NCI-H2196 (cell line): Measurements from ENCODE around the gene TARS1.

Experiments used
- DNase-seq: peaks from one replicate; lab custom pipeline; 2025; ENCODE audit not compliant: unreplicated experiment; lab: John Stamatoyannopoulos, UW

TARS1 gene

GRCh38 chr5:33438996-33439395 is 1.8 kb upstream of the TARS1 start:
- no peak for DNase-seq

DNA sequence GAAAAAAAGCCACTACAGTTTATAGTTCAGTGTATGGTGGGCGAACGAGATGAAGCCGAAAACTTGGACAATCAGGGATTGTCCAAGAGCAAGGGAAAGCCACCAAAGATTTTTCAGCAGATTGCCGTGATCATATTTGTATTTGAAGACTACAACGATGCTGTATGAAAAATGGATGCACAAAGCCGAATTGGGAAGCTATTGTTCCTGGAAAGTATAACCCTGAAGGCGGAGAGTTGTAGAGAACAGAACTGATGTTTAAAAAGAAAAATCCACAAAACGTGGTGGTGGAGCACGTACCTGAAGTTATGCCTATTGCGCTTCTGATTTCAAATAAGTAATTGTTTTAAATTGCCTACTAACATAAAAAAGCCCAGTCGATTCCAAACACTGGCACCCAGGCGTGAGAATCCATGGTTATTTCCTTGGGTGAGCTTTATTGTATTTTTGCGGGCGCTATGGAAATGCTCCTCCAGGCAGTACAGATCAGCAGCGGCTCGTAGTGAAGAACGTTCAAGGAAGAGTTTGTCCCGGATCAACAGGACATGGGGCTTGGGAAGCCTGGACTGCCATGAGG is 772 bp upstream of the TARS1 start:
- no peak for DNase-seq

- peak; percentile 69 for DNase-seq
Measured at GRCh38 chr5:33441241-33442177, 744 bp downstream of the TARS1 start.

- no peak for DNase-seq
Measured at GRCh38 chr5:33444542-33444941, 3.8 kb downstream of the TARS1 start.

DNA sequence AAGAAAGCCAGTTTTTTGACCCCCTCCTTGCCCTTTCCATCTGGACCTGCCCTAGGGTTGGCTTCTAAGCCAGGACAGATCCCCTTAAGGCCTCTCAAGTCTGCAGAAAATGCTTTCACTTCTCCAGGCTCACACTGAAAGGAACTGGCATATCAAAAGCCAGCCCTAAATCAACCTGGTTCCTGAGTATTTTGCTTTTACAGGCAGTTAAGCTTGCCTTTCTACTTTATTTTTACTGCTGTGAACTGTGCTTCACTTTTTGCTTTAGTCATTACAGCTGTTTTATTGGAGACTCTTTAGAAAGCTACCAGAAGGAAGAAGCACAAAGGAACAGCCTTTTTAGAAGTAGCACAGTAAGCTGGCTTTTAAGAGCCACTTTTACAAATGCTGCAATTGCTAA is 5.0 kb downstream of the TARS1 start:
- no peak for DNase-seq

- no peak for DNase-seq
Measured at GRCh38 chr5:33448118-33448517, 7.4 kb downstream of the TARS1 start.

- DNase-seq = no peak
Measured at GRCh38 chr5:33457126-33457525, 16.4 kb downstream of the TARS1 start.

DNA sequence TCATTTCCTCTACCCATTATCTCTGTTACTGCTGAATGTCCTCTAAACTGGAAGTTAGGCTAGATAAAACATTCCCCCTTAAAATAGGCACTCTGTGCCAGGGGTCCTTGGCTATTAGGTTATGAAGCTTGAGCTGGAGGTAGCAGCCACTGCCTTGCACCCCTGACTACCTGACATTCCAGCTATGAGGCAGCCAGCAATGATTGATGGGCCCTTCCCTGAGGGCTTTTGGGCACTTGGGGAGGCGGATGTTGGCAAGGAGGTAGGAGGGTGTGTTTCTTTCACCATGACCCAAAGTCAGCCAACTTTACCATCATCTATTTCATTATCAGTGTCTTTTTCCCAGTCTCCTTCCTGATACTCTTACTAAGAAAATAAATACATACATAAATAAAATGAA is 17.1 kb downstream of the TARS1 start:
- no peak for DNase-seq

DNA sequence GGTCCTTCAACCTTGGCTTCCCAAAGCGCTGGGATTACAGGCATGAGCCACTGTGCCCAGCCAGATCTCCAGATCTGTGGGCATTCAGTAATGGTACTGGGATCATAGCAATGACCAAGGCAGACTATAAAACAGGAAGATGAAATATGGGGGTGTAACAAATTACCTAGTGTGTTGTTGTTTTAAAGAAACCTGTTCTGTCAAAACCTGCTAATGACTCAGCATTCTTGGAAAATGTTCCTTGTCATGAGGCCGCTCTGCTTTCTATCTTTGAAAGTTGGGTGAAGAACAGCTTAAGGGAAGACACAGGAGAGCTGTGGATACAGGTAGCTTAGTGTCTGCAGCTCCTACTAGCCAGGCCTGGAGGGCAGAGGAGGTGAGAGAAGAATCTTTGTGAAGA is 19.4 kb downstream of the TARS1 start:
- DNase-seq = no peak

- DNase-seq = no peak
Measured at GRCh38 chr5:33462456-33462855, 21.7 kb downstream of the TARS1 start.

DNA sequence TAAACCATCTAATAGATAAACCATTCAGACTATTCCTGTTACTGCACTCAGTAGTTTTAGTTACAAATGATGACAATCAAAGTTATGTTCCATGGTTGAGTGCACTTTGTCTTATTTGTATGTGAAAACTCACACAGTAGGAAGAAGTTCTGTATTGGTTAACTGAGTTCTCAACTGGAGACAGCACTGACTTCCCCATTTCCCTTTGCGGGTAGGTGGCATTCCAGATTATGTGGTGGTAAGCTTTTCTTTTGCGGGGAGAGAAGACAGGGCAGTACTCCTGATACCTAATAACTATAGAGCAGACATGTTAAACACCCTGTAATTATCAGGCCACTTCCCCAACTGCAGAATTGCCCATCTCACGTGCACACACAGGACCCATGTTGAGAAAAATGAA is 24.4 kb downstream of the TARS1 start:
- no peak for DNase-seq

- DNase-seq = no peak
Measured at GRCh38 chr5:33468775-33469435, 28.1 kb downstream of the TARS1 start.

DNA sequence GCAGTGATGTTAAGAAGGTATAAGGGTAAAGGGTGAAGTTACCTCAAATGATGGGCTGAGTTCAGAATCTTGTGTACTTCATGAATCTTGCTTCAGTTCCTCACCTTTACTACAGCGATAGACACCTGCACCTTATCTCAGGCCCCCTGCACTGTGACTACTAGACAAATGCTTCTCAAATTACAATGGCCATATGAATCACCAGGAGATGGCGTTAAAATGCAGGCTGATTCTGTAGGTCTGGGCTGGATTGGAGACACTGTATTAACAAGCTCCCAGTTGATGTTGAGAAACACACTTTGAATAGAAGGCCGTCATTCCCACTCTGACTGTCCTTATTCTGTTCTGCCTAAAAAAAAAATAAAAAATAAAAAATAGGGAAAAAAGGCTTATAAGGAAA is 29.8 kb downstream of the TARS1 start:
- peak; percentile 64 for DNase-seq

- DNase-seq = no peak
Measured at GRCh38 chr5:33472805-33473409, 32.1 kb downstream of the TARS1 start.

GRCh38 chr5:33474004-33474403 is 33.2 kb downstream of the TARS1 start:
- DNase-seq = no peak

DNA sequence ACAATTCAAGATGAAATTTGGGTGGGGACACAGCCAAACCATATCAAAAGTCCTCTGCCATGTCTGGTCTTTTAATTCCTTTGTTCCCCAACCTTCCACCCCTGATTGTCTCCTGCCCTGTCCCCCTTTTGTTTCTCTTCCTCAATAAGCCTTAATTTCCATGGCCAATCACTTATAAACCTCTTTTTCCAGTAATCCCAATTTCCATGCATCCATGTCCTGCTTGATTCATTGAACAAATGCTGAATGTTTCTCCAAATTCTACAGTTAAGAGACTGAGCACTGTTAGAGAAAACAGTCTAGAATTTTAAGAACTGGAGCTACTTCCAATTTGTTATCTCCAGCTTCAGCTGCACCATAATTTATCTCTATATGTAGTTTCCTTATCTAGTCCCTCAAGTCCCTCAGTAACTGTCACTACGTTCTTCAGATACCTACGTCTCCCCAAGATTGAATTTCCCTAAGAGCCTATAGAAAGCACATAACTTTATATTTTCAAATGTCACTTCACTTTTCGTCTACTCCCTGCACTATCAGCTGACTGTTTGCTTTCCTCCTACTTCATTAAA is 34.2 kb downstream of the TARS1 start:
- DNase-seq = no peak

GRCh38 chr5:33475706-33476105 is 34.9 kb downstream of the TARS1 start:
- DNase-seq = no peak

- no peak for DNase-seq
Measured at GRCh38 chr5:33476992-33477391, 36.2 kb downstream of the TARS1 start.

GRCh38 chr5:33477816-33478215 is 37.1 kb downstream of the TARS1 start:
- DNase-seq = no peak

GRCh38 chr5:33479311-33479710 is 38.5 kb downstream of the TARS1 start:
- no peak for DNase-seq

- no peak for DNase-seq
Measured at GRCh38 chr5:33480876-33481275, 40.1 kb downstream of the TARS1 start.
